Gastroesophageal sphincter (tissue), 3 donors: ENCODE results near the gene SORCS1.

Experiments used
- EP300 ChIP-seq: sonication (generic); formaldehyde crosslinking; IDR thresholded peaks from one replicate; pipeline ENCODE4 v1.6.1; 2017; ENCODE audit warnings: antibody characterized with exemption, mild to moderate bottlenecking
- POLR2A ChIP-seq, 2 donors: fragments of 450-650 bp; IDR thresholded peaks; one replicate each; pipeline ENCODE4 v1.6.1; 2017; ENCODE audit warnings: antibody characterized with exemption in 2 of 2, mild to moderate bottlenecking in 2 of 2, moderate library complexity in 1 of 2
- POLR2AphosphoS5 ChIP-seq: sonication (generic); formaldehyde crosslinking; IDR thresholded peaks from one replicate; pipeline ENCODE4 v1.6.1; 2017; ENCODE audit warnings: antibody characterized with exemption
- TF ChIP-seq, protein P1 (sequence below), 4 experiments: fragments of 200-600 bp in 2 of 4; fragments of 450-650 bp in 2 of 4; sonication (generic) in 1 of 4; IDR thresholded peaks; one replicate each; pipeline ENCODE4 v1.5.1; 2017 to 2019; ENCODE audit warnings: antibody characterized with exemption in 4 of 4, mild to moderate bottlenecking in 2 of 4, moderate library complexity in 2 of 4

DNA sequence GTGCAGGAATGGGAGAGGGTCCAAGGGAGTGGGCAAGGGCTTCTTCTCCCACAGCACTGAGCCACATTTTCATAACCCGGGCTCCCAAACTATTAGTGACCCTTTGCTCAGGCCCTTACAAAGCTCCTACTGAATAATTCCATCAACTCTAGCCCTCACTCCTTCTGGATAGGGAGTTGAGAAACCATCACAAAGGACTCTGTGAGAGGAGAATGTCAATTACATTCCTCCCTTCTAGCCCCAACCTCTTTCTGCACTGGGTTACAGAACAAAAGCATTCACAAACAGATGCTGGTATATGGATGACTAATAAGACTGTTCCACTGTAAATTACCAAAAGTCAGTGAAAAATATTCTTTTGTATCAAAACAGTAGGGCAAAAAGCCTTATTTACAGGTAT, 203.7 kb downstream of the SORCS1 start:
- TF ChIP-seq, protein P1, sequence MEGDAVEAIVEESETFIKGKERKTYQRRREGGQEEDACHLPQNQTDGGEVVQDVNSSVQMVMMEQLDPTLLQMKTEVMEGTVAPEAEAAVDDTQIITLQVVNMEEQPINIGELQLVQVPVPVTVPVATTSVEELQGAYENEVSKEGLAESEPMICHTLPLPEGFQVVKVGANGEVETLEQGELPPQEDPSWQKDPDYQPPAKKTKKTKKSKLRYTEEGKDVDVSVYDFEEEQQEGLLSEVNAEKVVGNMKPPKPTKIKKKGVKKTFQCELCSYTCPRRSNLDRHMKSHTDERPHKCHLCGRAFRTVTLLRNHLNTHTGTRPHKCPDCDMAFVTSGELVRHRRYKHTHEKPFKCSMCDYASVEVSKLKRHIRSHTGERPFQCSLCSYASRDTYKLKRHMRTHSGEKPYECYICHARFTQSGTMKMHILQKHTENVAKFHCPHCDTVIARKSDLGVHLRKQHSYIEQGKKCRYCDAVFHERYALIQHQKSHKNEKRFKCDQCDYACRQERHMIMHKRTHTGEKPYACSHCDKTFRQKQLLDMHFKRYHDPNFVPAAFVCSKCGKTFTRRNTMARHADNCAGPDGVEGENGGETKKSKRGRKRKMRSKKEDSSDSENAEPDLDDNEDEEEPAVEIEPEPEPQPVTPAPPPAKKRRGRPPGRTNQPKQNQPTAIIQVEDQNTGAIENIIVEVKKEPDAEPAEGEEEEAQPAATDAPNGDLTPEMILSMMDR (IDR thresholded peaks at IDR 0.05), result no peak
- TF ChIP-seq EP300 (no peak), POLR2AphosphoS5 (no peak), POLR2A (IDR thresholded peaks at IDR 0.05) (no peak)
